Vagina (tissue), 2 donors: ENCODE measurements around the gene SNX11.

Experiments used
- CTCF ChIP-seq, 3 experiments: fragments of 450-650 bp in 2 of 3; fragments of 200-600 bp in 1 of 3; sonication (generic) in 1 of 3; IDR thresholded peaks; one replicate each; pipeline ENCODE4 v1.5.1; 2017 to 2019; ENCODE audit warnings: antibody characterized with exemption in 3 of 3, mild to moderate bottlenecking in 2 of 3, moderate library complexity in 2 of 3
- POLR2A ChIP-seq, 2 donors: fragments of 450-650 bp; IDR thresholded peaks; one replicate each; pipeline ENCODE4 v1.6.1; 2017; ENCODE audit warnings: antibody characterized with exemption in 2 of 2, mild to moderate bottlenecking in 2 of 2, moderate library complexity in 2 of 2

- no peak for TF ChIP-seq CTCF (IDR thresholded peaks at IDR 0.05)
- no peak for TF ChIP-seq POLR2A (IDR thresholded peaks at IDR 0.05)
Observed at GRCh38 chr17:48106802-48107136, 797 bp upstream of the SNX11 start.
